H1 (cell line): Measurements from ENCODE around the gene KRTAP10-8. TPM values are rescaled to one million over a fixed set of nuclear protein-coding genes. Genes with fewer than 3 reads are reported as not detected.

ENCODE experiments used
- CTCF ChIA-PET: fragments of 300-600 bp; sonication (Branson Sonifier 250); formaldehyde crosslinking; loops from one replicate; lab custom pipeline; 2021; ENCODE audit not compliant: partially characterized antibody; lab: Charles Lee
- POLR2A ChIA-PET: fragments of 300-600 bp; sonication (Branson Sonifier 250); formaldehyde crosslinking; loops from one replicate; lab custom pipeline; 2021; ENCODE audit warnings: inconsistent platforms; ENCODE audit not compliant: partially characterized antibody; lab: Charles Lee
- DNase-seq, 2 experiments: peaks; one replicate each; pipeline versions ENCODE4 v3.0.0 to v3.0.0-alpha.2; 2010 to 2022; ENCODE audit warnings: low spot score in 2 of 2, low read depth in 1 of 2, mixed read lengths in 1 of 2
- FAIRE-seq: peaks from 2 replicates; lab custom pipeline; 2011; peaks lifted over from hg19 to GRCh38; lab: Jason Lieb, UNC
- H2AFZ ChIP-seq: 2 replicates; pipeline ENCODE4 v1.8.1; 2012; ENCODE audit warnings: low read length, inconsistent platforms
- H2AK5ac ChIP-seq: 2 replicates; pipeline ENCODE4 v1.6.1; 2013; ENCODE audit warnings: low read depth, low read length
- H2BK120ac ChIP-seq: replicated peaks from 2 replicates; pipeline ENCODE3; 2013; ENCODE audit warnings: low read depth, low read length, inconsistent platforms
- H2BK12ac ChIP-seq: 2 replicates; pipeline ENCODE4 v1.6.1; 2013; ENCODE audit warnings: low read depth, low read length
- H2BK15ac ChIP-seq: 2 replicates; pipeline ENCODE4 v1.6.1; 2013; ENCODE audit warnings: low read length
- H2BK20ac ChIP-seq: 2 replicates; pipeline ENCODE4 v1.6.1; 2013; ENCODE audit warnings: low read length
- H2BK5ac ChIP-seq: 2 replicates; pipeline ENCODE4 v1.6.1; 2013; ENCODE audit warnings: low read depth, low read length
- H3K14ac ChIP-seq: 2 replicates; pipeline ENCODE4 v1.6.1; 2013; ENCODE audit warnings: inconsistent platforms; ENCODE audit not compliant: insufficient read length
- H3K18ac ChIP-seq: 2 replicates; pipeline ENCODE4 v1.6.1; 2013; ENCODE audit warnings: low read length; ENCODE audit errors: extremely low read depth
- H3K23ac ChIP-seq: 2 replicates; pipeline ENCODE4 v1.6.1; 2013; ENCODE audit warnings: inconsistent platforms; ENCODE audit not compliant: insufficient read length
- H3K23me2 ChIP-seq: 2 replicates; pipeline ENCODE4 v1.6.1; 2013; ENCODE audit warnings: low read depth, low read length
- H3K27ac ChIP-seq: 2 replicates; pipeline ENCODE4 v1.6.1; 2011; ENCODE audit warnings: low read depth, low read length, inconsistent platforms
- H3K27me3 ChIP-seq, 4 experiments: replicated peaks in 1 of 4; 1 replicate in 1 of 4; 2 replicates in 3 of 4; pipeline versions ENCODE4 v1.6.1 to v1.8.1; 2011 to 2013; ENCODE audit warnings: low read length in 3 of 4, mild to moderate bottlenecking in 3 of 4, inconsistent platforms in 2 of 4, mixed read lengths in 2 of 4, moderate library complexity in 1 of 4; ENCODE audit not compliant: control insufficient read depth in 3 of 4, insufficient read depth in 3 of 4; ENCODE audit errors: extremely low read depth in 1 of 4
- H3K36me3 ChIP-seq, 4 experiments: 2 replicates each; pipeline versions ENCODE4 v1.6.1 to v1.8.1; 2011 to 2013; ENCODE audit warnings: mild to moderate bottlenecking in 4 of 4, low read length in 3 of 4, moderate library complexity in 2 of 4, control low read depth in 1 of 4, inconsistent platforms in 1 of 4; ENCODE audit not compliant: insufficient read depth in 4 of 4, control insufficient read depth in 2 of 4
- H3K4ac ChIP-seq: replicated peaks from 2 replicates; pipeline ENCODE3; 2013; ENCODE audit warnings: low read length, low read depth, mixed read lengths, inconsistent platforms; ENCODE audit not compliant: insufficient read length
- H3K4me1 ChIP-seq, 4 experiments: replicated peaks in 1 of 4; 1 replicate in 1 of 4; 2 replicates in 3 of 4; pipeline versions ENCODE4 v1.6.1 to v1.8.1; 2011 to 2013; ENCODE audit warnings: low read length in 3 of 4, inconsistent platforms in 2 of 4, mixed read lengths in 1 of 4; ENCODE audit not compliant: insufficient read depth in 4 of 4, control insufficient read depth in 3 of 4
- H3K4me2 ChIP-seq, 2 experiments: 2 replicates each; pipeline versions ENCODE4 v1.6.1 to v1.8.1; 2011 to 2013; ENCODE audit warnings: low read depth in 2 of 2, low read length in 2 of 2, control low read depth in 1 of 2, inconsistent platforms in 1 of 2, mild to moderate bottlenecking in 1 of 2; ENCODE audit not compliant: insufficient read depth in 1 of 2
- H3K4me3 ChIP-seq, 4 experiments: fragments of 200-600, 300-600 bp in 1 of 4; sonication (generic), shearing (Covaris generic), sonication (Bioruptor Twin) in 1 of 4; 2 replicates each; pipeline versions ENCODE4 v1.5.1 to v1.8.1; 2011 to 2016; ENCODE audit warnings: low read length in 4 of 4, low read depth in 3 of 4, control low read depth in 2 of 4, inconsistent platforms in 2 of 4, mild to moderate bottlenecking in 2 of 4, mixed read lengths in 1 of 4, moderate library complexity in 1 of 4; ENCODE audit not compliant: insufficient read depth in 2 of 4; ENCODE audit errors: extremely low read depth in 1 of 4
- H3K56ac ChIP-seq: replicated peaks from 2 replicates; pipeline ENCODE3; 2013; ENCODE audit warnings: low read depth, mild to moderate bottlenecking, mixed read lengths, low read length, inconsistent platforms; ENCODE audit not compliant: insufficient read length
- H3K79me1 ChIP-seq: 2 replicates; pipeline ENCODE4 v1.6.1; 2013; ENCODE audit warnings: low read depth, low read length, control low read depth
- H3K79me2 ChIP-seq, 2 experiments: 2 replicates each; pipeline versions ENCODE4 v1.6.1 to v1.8.1; 2012 to 2013; ENCODE audit warnings: low read length in 2 of 2, mild to moderate bottlenecking in 2 of 2, inconsistent platforms in 1 of 2; ENCODE audit not compliant: insufficient read depth in 2 of 2, control insufficient read depth in 1 of 2
- H3K9ac ChIP-seq, 4 experiments: replicated peaks in 1 of 4; 1 replicate in 1 of 4; 2 replicates in 3 of 4; pipeline versions ENCODE4 v1.6.1 to v1.8.1; 2011 to 2013; ENCODE audit warnings: low read depth in 3 of 4, low read length in 3 of 4, control low read depth in 2 of 4, mild to moderate bottlenecking in 2 of 4, moderate library complexity in 2 of 4, inconsistent platforms in 1 of 4; ENCODE audit errors: extremely low read depth in 1 of 4
- H3K9me3 ChIP-seq, 2 experiments: 2 replicates each; pipeline versions ENCODE4 v1.6.1 to v1.8.1; 2012 to 2013; ENCODE audit warnings: mild to moderate bottlenecking in 2 of 2, moderate library complexity in 2 of 2, control low read depth in 1 of 2, inconsistent platforms in 1 of 2, low read depth in 1 of 2, low read length in 1 of 2, mixed read lengths in 1 of 2; ENCODE audit not compliant: insufficient read depth in 2 of 2
- H4K20me1 ChIP-seq, 2 experiments: replicated peaks in 1 of 2; 2 replicates each; pipeline versions ENCODE3 to v1.8.1; 2011 to 2013; ENCODE audit warnings: inconsistent platforms in 2 of 2, low read length in 2 of 2, mild to moderate bottlenecking in 1 of 2; ENCODE audit not compliant: insufficient read depth in 2 of 2, control insufficient read depth in 1 of 2
- H4K5ac ChIP-seq: 2 replicates; pipeline ENCODE4 v1.6.1; 2013; ENCODE audit warnings: low read length, low read depth, mixed read lengths, inconsistent platforms; ENCODE audit not compliant: insufficient read length
- H4K8ac ChIP-seq: 2 replicates; pipeline ENCODE4 v1.8.0; 2013; ENCODE audit warnings: mild to moderate bottlenecking, moderate library complexity, low read length, inconsistent platforms; ENCODE audit not compliant: insufficient read depth; ENCODE audit errors: extremely low read depth
- H4K91ac ChIP-seq: replicated peaks from 2 replicates; pipeline ENCODE3; 2013; ENCODE audit warnings: low read length, mixed read lengths, inconsistent platforms; ENCODE audit not compliant: insufficient read length
- RAD21 ChIP-seq, 2 experiments: IDR thresholded peaks in 1 of 2; conservative IDR thresholded peaks in 1 of 2; 2 replicates each; pipeline ENCODE4 v1.6.1; 2011; ENCODE audit warnings: low read depth in 2 of 2, low read length in 2 of 2, improper control_type of control experiment in 1 of 2, inconsistent platforms in 1 of 2, mild to moderate bottlenecking in 1 of 2, moderate library complexity in 1 of 2
- RXRA ChIP-seq: IDR thresholded peaks from 2 replicates; pipeline ENCODE4 v1.6.1; 2011; ENCODE audit warnings: low read depth, mild to moderate bottlenecking, low read length, moderate library complexity; ENCODE audit not compliant: insufficient read depth
- SAP30 ChIP-seq: fragments of 300-600 bp; sonication (generic); IDR thresholded peaks from 2 replicates; pipeline ENCODE4 v1.7.1; 2012; ENCODE audit warnings: low read length, moderate library complexity, mild to moderate bottlenecking, inconsistent platforms; ENCODE audit not compliant: insufficient read depth, insufficient replicate concordance
- SIX5 ChIP-seq: IDR thresholded peaks from 2 replicates; pipeline ENCODE4 v1.6.1; 2011; ENCODE audit warnings: mild to moderate bottlenecking, low read depth, low read length
- TAF7 ChIP-seq: optimal IDR thresholded peaks from 2 replicates; pipeline ENCODE3; 2011; ENCODE audit warnings: low read depth, mild to moderate bottlenecking, inconsistent platforms, low read length, moderate library complexity, borderline replicate concordance
- YY1 ChIP-seq: IDR thresholded peaks from 2 replicates; pipeline ENCODE4 v1.6.1; 2011; ENCODE audit warnings: low read depth, mild to moderate bottlenecking, low read length
- ZNF274 ChIP-seq: IDR thresholded peaks from 2 replicates; pipeline ENCODE4 v1.7.0; 2012; ENCODE audit warnings: low read length, borderline replicate concordance; ENCODE audit errors: extremely low read depth
- WGBS, 2 experiments: shearing (Covaris generic) in 1 of 2; methylation state at CpG; one replicate each; pipeline versions ENCODE4 v1.1.6 to v1.1.7; 2013 to 2015; ENCODE audit warnings: low lambda C conversion rate in 2 of 2, mixed read lengths in 2 of 2, inconsistent platforms in 1 of 2, low coverage in 1 of 2, missing lambda C conversion rate in 1 of 2; ENCODE audit not compliant: insufficient replicate concordance in 2 of 2, insufficient coverage in 1 of 2, insufficient read length in 1 of 2; ENCODE audit errors: extremely low coverage in 1 of 2, missing lambda C conversion rate in 1 of 2; 5-methylcytosine and 5-hydroxymethylcytosine counted together
- polyA plus RNA-seq, 7 experiments: library from polyadenylated mRNA; depleted of rRNA in 3 of 7; stranded (reverse) in 5 of 7; unstranded in 2 of 7; fragments of >200 nt in 5 of 7; fragments of 200-250 nt in 2 of 7; gene quantifications; 1 replicate in 5 of 7; 2 replicates in 1 of 7; 4 replicates in 1 of 7; pipeline versions ENCODE4 v1.2.1 to v1.2.3, GENCODE V29; 2011 to 2013; ENCODE audit warnings: missing spikeins in 2 of 7, mixed read lengths in 2 of 7
- total RNA-seq: library from RNA; stranded (reverse); fragmentation: NEBNext Ultra II Directional; extraction: Animal tissue kit (Norgen Biotek cat#: 25700); gene quantifications from 2 replicates; pipeline ENCODE4 v1.2.1, GENCODE V29; 2021

KRTAP10-8 gene
- total and polyA plus RNA-seq, 2 of the 8 experiments (the other 6 are each of a cell fraction or from before 2014, with no cell fraction given): not detected

DNA sequence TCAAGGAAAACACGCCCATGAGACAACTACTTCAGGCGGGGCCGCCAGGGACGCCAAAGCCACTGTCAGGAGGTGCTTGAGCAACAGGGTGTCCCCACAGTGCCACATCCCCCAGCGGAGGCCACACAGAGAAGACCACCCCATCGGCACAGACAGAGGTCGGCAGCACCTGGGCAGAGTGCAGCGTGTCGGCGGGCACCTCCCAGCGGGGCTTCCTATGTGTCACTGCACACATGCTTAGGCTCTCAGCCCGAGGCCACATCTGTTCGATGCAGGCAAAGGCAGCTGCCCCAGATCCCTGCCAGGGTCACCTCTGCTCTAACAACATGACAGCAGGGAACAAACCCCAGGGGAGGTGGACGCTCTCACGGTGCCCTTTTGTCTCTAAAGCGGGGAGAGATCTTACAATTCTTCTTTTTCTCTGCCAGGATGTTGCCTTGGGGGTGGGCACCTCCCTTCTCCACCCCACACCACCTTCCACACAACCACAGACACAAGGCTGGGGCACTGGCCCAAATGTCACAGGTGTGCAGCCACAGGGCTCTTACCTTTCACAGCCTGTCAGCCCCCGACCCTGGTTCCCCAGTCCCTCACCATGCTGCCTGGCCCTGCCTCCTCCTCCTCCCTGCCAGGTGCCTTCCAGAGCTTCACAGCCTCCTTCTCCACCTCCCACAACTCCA lies 4.2 kb downstream of the KRTAP10-8 start:
- Histone ChIP-seq H4K8ac (peak overlapping the region; percentile 48), H3K4ac (peak overlapping the region; percentile 76), H3K79me1 (no peaks in the 10 kb centered on the region; the same call in 1 of the 2 replicates), H2BK15ac (peak overlapping the region; percentile 88; the same call in 1 of the 2 replicates), H3K9me3 (peaks cover 12 to 13% of the 10 kb centered on the region in 2 experiments), H3K18ac (peak overlapping the region; percentile 32; the same call in 1 of the 2 replicates), H3K27ac (no peak overlapping the region), H3K4me1 (peaks cover 0 to 6% (median 2%) of the 10 kb centered on the region in 4 experiments; a peak in 4 of 7 replicates), H2AK5ac (no peak overlapping the region), H3K36me3 (no peaks in the 10 kb centered on the region), H3K27me3 (no peaks in the 10 kb centered on the region), H4K5ac (no peak overlapping the region), H2BK12ac (peak overlapping the region; percentile 84; the same call in 1 of the 2 replicates), H3K79me2 (no peaks in the 10 kb centered on the region), H3K23ac (no peak overlapping the region), H2BK20ac (peak overlapping the region; percentile 66; the same call in 1 of the 2 replicates), H2BK5ac (peak overlapping the region; percentile 60; the same call in 1 of the 2 replicates), H4K20me1 (peaks cover 0 to 1% of the 10 kb centered on the region in 2 experiments), H2AFZ (no peak overlapping the region), H2BK120ac (no peak overlapping the region), H3K23me2 (no peaks in the 10 kb centered on the region), H3K4me2 (no peak overlapping the region), H3K9ac (no peak overlapping the region), H3K14ac (no peak overlapping the region), H4K91ac (peak overlapping the region; percentile 69), H3K56ac (no peak overlapping the region), H3K4me3 (no peak overlapping the region)
- WGBS, 2 experiments: 91% methylated on average over 16 of the region's 17 CpGs; no CpG with 5 or more reads in 1 of the 2 experiments
- ChIA-PET POLR2A (interaction anchor here (0.7 to 1.7 kb wide), 3 partner anchors 88 to 96 kb away, joined by 3 read pairs; no protein-coding TSS in a partner anchor), CTCF (interaction anchor here (0.9 to 4.0 kb wide), 7 partner anchors 10 to 183 kb away, joined by 3 to 16 read pairs (median 4); partner anchors contain the start of genes KRTAP10-5 and KRTAP10-9)
- FAIRE-seq: no peak
- DNase-seq: peak in 1 of 2 experiments; percentile 43
- no peak for TF ChIP-seq YY1
- TF ChIP-seq ZNF274: no peak
- TF ChIP-seq TAF7: no peak
- no peak for TF ChIP-seq SAP30
- TF ChIP-seq RAD21 (IDR thresholded peaks at IDR 0.05 in 1 of 2, conservative IDR thresholded peaks at IDR 0.05 in 1 of 2; ENCODE audit: low read depth in 2 of 2, low read length in 2 of 2): no peak
- TF ChIP-seq SIX5: no peak
- TF ChIP-seq RXRA: no peak
